GM21576 (cell line): ENCODE data around the gene BTBD16.

Experiments used
- ATAC-seq: cut with Tn5 transposase; IDR thresholded peaks from one replicate; pipeline ENCODE4 v1.9.1; 2021; ENCODE audit warnings: mild to moderate bottlenecking, moderate library complexity; ENCODE audit not compliant: unreplicated experiment

BTBD16 gene

GRCh38 chr10:122267849-122268737 is 3.0 kb upstream of the BTBD16 start:
- ATAC-seq, result peak; percentile 69

DNA sequence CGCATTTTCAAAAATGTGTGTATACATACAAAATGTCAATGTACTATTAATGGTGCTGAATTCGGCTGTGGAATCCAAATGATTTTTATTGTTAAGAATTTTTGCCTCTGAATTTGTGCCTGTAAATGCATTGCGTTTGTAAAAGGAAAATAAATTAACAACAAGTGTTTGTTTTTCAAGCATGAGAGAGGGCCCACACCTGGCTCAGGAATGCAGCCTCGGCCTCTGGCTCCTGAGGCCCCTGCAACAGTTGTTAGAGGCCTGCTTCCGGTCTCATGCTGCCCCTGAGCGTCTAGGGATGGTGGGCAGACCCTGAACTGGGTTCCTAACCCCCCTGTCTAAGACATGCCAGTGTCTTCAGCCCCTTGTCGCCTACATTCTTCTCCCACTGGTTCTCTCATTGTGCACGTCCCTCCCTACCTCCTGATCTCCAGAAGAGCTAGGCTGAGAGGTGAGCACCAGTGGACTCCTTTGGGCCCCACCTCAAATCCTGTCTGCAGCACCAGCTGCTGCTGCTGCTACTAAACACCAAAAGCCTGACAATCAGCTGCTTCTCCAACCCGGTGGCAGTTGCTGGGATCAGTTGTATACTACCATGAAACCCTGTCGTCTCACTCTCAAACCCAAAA is 1.9 kb upstream of the BTBD16 start:
- ATAC-seq, result no peak

DNA sequence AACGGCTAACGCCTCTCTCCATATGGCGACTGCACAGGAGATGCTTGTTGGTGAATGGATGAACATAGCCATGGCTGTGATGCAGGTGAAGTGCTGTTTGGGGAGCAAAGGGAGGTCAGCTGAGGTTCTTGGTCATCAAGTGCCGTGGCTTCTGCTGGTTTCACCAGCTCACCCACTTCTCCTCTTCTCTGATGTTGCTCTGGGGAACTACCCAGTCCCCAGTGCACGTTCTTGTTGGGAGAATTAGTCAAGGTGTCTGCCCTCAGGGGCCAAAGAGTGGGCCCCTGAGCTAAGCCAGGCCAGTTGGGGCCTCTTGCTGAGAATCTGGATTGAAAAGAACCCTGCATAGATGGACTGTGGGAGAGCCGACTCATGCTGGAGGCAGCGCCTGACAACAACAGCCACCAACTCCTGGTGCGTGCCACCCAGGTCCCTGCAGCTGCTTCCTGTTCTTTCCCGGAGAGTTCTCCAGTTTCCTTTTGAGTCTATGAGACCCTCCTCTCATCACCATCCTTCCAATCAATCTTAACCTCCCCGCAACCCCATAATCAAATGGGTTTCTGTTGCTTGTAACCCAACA is 3.0 kb downstream of the BTBD16 start:
- ATAC-seq, result no peak

- no peak for ATAC-seq
Measured at GRCh38 chr10:122276611-122277208, 5.6 kb downstream of the BTBD16 start.

DNA sequence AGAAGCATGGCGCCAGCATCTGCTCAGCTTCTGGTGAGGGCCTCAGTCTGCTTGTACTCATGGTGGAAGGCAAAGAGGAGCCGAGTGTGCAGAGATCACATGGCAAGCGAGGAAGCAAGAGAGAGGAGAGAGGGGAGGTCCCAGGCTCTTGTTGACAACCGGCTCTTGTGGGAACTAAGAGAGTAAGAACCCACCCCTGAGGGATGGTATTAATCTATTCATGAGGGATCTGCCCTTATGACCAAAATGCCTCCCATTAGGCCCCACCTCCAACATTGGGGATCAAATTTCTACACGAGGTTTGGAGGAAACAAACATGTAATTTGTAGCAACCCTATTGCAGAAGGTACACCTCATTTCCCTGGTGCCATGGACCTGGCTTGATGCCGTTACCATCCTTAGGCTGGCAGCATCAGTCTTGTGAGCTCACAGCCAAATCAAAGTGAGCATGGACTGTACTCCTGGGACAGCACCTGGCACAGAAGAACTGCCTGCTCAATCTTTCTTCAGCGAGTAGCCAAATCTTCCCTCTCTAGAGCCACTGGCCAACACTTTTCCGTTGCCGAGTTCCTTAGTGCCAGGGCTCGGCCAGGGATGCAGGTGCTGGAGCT is 6.5 kb downstream of the BTBD16 start:
- no peak for ATAC-seq

DNA sequence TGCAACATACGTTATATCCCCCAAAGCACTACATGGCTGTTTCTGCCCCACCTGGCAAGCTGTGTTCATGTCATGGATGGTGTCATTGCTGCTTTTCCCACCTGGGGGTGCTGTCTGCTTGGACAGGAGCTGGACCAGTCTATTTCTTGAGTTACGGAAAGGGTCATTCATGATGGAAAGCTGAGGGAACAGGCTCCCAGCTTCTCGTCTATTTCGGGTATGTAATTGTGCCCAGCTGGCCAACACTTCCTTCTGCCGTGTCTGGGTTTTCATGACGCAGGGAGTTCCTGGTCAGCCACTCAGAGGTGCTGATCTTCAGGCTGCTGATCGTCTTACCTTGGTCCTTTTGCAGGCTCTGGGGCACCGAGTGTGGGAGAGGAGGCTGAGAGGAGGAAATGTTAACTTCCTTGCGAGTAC is 8.6 kb downstream of the BTBD16 start:
- ATAC-seq, result no peak

DNA sequence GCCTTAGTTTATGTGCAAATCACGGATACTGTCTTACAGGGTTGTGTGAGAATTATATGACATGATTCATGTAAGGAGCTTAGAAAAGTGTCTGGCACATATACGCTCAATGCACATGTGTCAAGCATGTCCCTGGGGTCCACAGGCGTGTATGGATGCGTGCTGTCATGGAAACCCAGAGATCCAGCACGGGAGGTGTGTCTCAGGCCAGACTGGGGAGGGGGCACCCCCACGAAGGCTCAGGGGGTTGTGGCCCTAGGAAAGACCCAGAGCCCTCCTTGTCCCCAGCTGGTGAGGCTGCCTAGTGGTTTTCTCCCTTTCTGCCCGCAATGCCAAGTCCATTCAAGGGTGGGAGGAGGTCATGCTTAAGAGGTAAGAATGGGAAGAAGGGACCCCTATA is 9.1 kb downstream of the BTBD16 start:
- no peak for ATAC-seq

GRCh38 chr10:122281018-122281626 is 10.0 kb downstream of the BTBD16 start:
- no peak for ATAC-seq

DNA sequence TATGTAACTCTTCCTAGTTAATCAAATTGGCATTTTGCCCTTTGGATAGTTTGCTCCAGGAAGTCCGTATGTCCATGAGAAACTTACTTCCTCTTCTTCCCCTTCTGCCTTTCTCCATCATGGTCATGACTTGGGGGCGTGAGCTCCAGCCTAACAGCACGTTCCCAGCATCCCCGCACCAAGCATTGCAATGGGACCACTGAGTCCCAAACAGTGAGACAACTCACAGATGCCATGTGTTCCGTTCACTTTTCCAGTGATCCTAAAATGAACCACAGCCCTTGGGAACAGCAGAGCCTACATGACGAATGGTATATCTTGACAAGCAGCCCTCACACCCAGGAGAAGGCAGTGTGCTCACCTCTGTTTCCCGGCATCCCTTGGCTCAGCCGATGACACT is 10.7 kb downstream of the BTBD16 start:
- ATAC-seq, result no peak

- no peak for ATAC-seq
Measured at GRCh38 chr10:122282253-122282671, 11.2 kb downstream of the BTBD16 start.

GRCh38 chr10:122282909-122283308 is 11.8 kb downstream of the BTBD16 start:
- no peak for ATAC-seq

- no peak for ATAC-seq
Measured at GRCh38 chr10:122285506-122286444, 14.7 kb downstream of the BTBD16 start.

- no peak for ATAC-seq
Measured at GRCh38 chr10:122286867-122287266, 15.8 kb downstream of the BTBD16 start.

DNA sequence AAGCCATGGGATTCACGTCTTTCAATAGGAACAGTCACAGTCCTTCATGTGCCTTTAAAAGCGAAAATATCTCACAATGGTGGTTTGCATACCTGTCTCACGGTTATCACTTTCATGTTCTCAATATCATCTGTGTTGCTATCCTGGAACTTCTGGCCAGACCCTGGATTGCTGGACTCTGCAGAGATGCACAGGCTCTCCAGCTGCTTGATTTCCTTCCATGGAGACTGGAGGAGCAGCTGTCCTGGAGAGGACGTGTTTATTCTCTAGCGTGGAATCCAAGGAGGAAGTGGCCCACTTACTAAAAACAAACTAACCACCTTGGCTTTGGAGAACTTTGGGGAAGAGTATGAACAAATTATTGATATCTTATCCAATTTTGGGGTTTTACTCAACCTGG is 16.5 kb downstream of the BTBD16 start:
- ATAC-seq, result no peak

- ATAC-seq, result no peak
Measured at GRCh38 chr10:122288262-122288661, 17.2 kb downstream of the BTBD16 start.

- ATAC-seq, result no peak
Measured at GRCh38 chr10:122288917-122289316, 17.8 kb downstream of the BTBD16 start.

DNA sequence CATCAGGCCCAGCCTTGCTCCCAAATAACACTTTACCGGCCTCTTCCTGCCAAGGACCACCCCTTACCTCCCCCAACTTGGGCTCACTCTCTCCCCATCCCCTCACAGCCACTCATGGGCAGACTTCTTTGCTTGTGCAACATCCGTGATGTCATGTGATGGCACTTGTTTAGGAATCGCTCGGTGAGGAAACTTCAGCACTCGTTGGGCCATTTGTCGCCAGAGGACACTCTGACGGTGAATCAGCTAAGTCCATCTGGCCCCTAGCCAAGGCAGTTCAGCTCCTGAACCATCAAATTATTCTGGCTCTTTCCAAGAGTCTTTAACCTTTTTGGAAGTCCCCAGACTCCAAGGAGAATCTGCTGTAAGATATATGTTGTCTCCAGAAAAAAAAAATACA is 19.2 kb downstream of the BTBD16 start:
- no peak for ATAC-seq

DNA sequence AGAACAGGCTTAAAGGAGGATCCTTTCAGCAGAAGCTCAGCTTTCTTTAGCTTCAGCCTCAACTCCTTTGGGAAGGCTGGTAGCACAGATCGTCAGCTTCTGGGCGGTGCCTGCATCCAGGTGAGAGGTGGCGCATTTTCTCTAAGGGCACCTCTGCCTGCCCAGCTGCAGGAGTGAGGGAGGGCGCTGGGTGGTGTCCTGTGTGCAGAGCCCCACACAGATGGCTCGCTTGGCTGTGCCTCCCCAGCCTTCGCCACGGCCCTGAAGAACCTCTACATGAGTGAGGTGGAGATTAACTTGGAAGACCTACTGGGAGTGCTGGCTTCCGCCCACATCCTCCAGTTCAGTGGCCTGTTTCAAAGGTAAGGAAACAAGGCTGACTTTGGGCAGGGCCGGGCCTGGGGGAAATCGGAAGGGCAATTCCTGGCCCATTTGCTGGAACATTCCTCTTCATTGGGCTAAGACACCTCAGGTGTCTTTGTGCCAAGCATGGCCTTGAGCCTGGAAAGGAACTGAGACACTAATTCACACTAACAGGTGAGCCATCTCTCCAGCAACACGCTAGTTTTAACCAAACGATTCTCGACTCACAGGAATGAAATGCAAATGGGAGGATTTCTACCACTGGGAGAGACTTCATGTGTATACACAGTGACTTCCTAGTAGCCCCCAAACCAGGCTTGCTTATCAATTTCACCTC is 19.9 kb downstream of the BTBD16 start:
- ATAC-seq, result no peak

DNA sequence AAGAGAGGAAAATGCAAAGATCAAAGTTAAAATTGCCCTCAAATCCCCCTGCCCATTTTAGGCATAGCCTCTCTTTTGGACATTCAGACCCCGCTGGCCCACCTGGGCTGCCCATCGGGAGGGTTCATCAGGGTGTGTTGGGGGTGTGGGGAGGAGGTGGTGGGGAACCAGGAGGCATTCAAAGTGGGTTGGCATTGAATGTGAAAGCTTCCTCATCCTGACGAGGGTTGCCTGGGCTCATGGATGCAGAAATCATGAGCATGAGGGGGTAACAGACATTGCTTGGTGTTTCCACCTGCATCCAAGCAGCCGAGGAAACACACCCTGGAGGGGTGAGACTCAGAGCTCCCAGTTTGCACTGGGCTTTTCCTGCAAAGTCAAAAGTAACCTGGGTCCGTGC is 20.6 kb downstream of the BTBD16 start:
- no peak for ATAC-seq
